ENCODE measurements around the gene SYT9.
"Not testable (repeated sequence)": the region's sequence is repeated elsewhere in the genome, so short reads cannot be mapped to it uniquely, and the experiment has no call there.

SYT9 gene

GRCh38 chr11:7513234-7514098 lies 261.8 kb downstream of the SYT9 start, which contains the start of gene PPFIBP2:
Gene PPFIBP2 (plus strand): TSS chr11:7513999. CDS start chr11:7549476, 35,477 bp downstream.
- DNase-seq = peak; percentile 87

- DNase-seq = no peak
These were observed 262.4 kb downstream of the SYT9 start for GRCh38 chr11:7514099-7514591.

- no peak for DNase-seq
These were observed 263.8 kb downstream of the SYT9 start for GRCh38 chr11:7515447-7515886.

GRCh38 chr11:7516475-7516874 lies 264.8 kb downstream of the SYT9 start:
- no peak for DNase-seq

GRCh38 chr11:7517743-7518142 lies 266.0 kb downstream of the SYT9 start:
- not testable (repeated sequence) for DNase-seq

Measured in suppressor macrophage treated with lipopolysaccharide for 4 hours (primary cell).